ENCODE results near the gene CALCB.
"Not testable (repeated sequence)": the region's sequence is repeated elsewhere in the genome, so short reads cannot be mapped to it uniquely, and the experiment has no call there.

The CALCB gene, protein sequence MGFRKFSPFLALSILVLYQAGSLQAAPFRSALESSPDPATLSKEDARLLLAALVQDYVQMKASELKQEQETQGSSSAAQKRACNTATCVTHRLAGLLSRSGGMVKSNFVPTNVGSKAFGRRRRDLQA

GRCh38 chr11:15073361-15074205 lies at the start of gene CALCB:
Gene CALCB, plus strand, starts transcription at chr11:15073593. Its CDS starts 1,126 bp downstream, at chr11:15074719.
- in situ Hi-C loops (cut with HindIII; ENCODE audit: low pct_unique_long_range_greater_than_20kb, low sequenced_read_pairs): no loop called here
- no peak for TF ChIP-seq JUND (IDR thresholded peaks at IDR 0.05; ENCODE audit: low read depth)
- peak in 1 of 2 experiments; percentile 36 for DNase-seq (ENCODE audit: low read depth in 1 of 2, low spot score in 1 of 2)

- DNase-seq (ENCODE audit: low read depth in 1 of 2, low spot score in 1 of 2): peak in 1 of 2 experiments; percentile 5
- no peak for TF ChIP-seq JUND (IDR thresholded peaks at IDR 0.05; ENCODE audit: low read depth)
- in situ Hi-C loops (cut with HindIII; ENCODE audit: low pct_unique_long_range_greater_than_20kb, low sequenced_read_pairs): no loop called here
Measured at GRCh38 chr11:15027011-15027410, 46.4 kb upstream of the CALCB start.

GRCh38 chr11:15027956-15028355 lies 45.4 kb upstream of the CALCB start:
- no peak for TF ChIP-seq JUND (IDR thresholded peaks at IDR 0.05; ENCODE audit: low read depth)
- in situ Hi-C loops (cut with HindIII; ENCODE audit: low pct_unique_long_range_greater_than_20kb, low sequenced_read_pairs): no loop called here
- no peak for DNase-seq (ENCODE audit: low read depth in 1 of 2, low spot score in 1 of 2)

DNA sequence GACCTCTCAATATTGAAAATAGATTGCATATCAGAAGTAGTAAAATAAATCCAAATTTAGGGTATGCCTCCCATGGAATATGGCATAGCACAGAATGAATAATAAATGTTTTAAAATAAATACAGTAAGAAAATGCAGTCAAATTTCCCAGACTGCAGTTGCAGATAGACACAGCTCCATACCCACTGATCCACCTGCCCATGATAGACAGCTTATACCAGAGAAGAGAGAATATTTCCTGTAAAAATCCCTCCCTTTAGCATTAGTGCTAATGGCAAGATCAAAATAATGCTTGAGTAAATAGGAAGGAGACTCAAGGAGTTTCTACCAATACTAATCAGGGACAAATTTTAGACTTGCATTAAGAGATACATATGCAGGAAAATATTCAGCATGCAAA lies 45.0 kb upstream of the CALCB start:
- no peak for TF ChIP-seq JUND (IDR thresholded peaks at IDR 0.05; ENCODE audit: low read depth)
- in situ Hi-C loops (cut with HindIII; ENCODE audit: low pct_unique_long_range_greater_than_20kb, low sequenced_read_pairs): no loop called here
- DNase-seq (ENCODE audit: low read depth in 1 of 2, low spot score in 1 of 2): no peak

GRCh38 chr11:15031945-15032344 lies 41.4 kb upstream of the CALCB start:
- in situ Hi-C loops (cut with HindIII; ENCODE audit: low pct_unique_long_range_greater_than_20kb, low sequenced_read_pairs); DNase-seq (ENCODE audit: low read depth in 1 of 2, low spot score in 1 of 2): not testable (repeated sequence)

- in situ Hi-C loops (cut with HindIII; ENCODE audit: low pct_unique_long_range_greater_than_20kb, low sequenced_read_pairs): no loop called here
- TF ChIP-seq JUND (IDR thresholded peaks at IDR 0.05; ENCODE audit: low read depth): no peak
- no peak for DNase-seq (ENCODE audit: low read depth in 1 of 2, low spot score in 1 of 2)
Measured at GRCh38 chr11:15034687-15035267, 38.6 kb upstream of the CALCB start.

DNA sequence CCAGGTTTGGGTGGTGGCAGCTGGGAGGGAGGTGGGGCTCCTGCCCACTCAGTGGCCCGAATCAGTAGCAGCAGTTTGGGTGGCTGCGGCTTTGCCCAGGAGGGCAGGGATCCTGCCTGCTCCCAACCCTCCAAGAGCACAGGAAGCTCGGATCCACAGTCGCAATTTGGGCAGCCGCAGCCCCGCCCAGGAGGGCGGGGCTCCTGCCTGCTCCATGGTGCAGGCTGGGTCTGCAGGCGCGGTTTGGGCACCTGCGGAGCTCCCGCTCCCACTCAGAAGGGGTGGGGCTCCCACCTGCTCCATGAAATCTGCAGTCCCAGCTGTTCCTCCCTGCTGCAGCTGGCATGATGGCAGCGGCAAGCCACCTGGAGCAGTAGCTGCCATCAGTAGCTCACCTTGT lies 38.1 kb upstream of the CALCB start:
- no peak for TF ChIP-seq JUND (IDR thresholded peaks at IDR 0.05; ENCODE audit: low read depth)
- peak in 1 of 2 experiments; percentile 5 for DNase-seq (ENCODE audit: low read depth in 1 of 2, low spot score in 1 of 2)
- in situ Hi-C loops (cut with HindIII; ENCODE audit: low pct_unique_long_range_greater_than_20kb, low sequenced_read_pairs): no loop called here

- in situ Hi-C loops (cut with HindIII; ENCODE audit: low pct_unique_long_range_greater_than_20kb, low sequenced_read_pairs): no loop called here
- TF ChIP-seq JUND (IDR thresholded peaks at IDR 0.05; ENCODE audit: low read depth): no peak
- DNase-seq (ENCODE audit: low read depth in 1 of 2, low spot score in 1 of 2): peak in 1 of 2 experiments; percentile 11
Measured at GRCh38 chr11:15038963-15039362, 34.4 kb upstream of the CALCB start.

DNA sequence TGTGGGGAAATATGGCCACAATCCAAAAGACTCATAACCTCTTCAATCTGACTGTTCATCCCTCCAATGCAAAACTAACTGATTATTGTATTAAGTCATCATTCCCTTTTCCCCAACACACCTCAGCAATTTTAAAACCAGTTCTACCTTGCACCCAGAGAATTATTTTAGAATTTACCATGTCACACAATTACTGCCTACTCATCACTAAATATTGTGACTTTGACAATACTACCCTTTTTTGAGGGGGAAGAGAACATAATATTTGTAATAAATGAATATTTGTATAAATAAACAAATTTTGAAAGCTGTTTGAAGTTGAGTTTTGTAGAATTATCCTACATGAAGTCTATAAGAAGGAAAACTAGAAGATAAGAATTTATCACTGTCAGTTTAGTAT lies 28.2 kb upstream of the CALCB start:
- DNase-seq (ENCODE audit: low read depth in 1 of 2, low spot score in 1 of 2): no peak
- in situ Hi-C loops (cut with HindIII; ENCODE audit: low pct_unique_long_range_greater_than_20kb, low sequenced_read_pairs): no loop called here
- TF ChIP-seq JUND (IDR thresholded peaks at IDR 0.05; ENCODE audit: low read depth): no peak

GRCh38 chr11:15045891-15046290 lies 27.5 kb upstream of the CALCB start:
- DNase-seq (ENCODE audit: low read depth in 1 of 2, low spot score in 1 of 2): no peak
- in situ Hi-C loops (cut with HindIII; ENCODE audit: low pct_unique_long_range_greater_than_20kb, low sequenced_read_pairs): no loop called here

DNA sequence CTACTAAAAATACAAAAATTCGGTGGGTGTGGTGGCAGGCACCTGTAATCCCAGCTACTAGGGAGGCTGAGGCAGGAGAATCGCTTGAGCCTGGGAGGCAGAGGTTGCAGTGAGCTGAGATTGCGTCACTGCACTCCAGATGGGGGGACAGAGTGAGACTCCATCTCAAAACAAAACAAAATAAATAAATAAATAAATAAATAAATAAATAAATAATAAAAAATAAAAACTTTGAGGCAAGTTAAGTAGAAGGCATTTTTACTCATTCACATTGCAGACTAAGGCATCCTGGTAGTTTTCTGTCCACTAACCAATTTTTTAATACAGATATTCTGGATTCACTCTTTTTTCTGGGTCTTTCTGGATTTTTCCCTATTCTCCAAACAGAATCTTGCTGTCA lies 26.7 kb upstream of the CALCB start:
- in situ Hi-C loops (cut with HindIII; ENCODE audit: low pct_unique_long_range_greater_than_20kb, low sequenced_read_pairs); DNase-seq (ENCODE audit: low read depth in 1 of 2, low spot score in 1 of 2): not testable (repeated sequence)

More at GRCh38 chr11:15045891-15046290, 27.5 kb upstream of the CALCB start:
- TF ChIP-seq JUND (IDR thresholded peaks at IDR 0.05; ENCODE audit: low read depth): no peak

GRCh38 chr11:15048616-15049015 lies 24.8 kb upstream of the CALCB start:
- no peak for TF ChIP-seq JUND (IDR thresholded peaks at IDR 0.05; ENCODE audit: low read depth)
- in situ Hi-C loops (cut with HindIII; ENCODE audit: low pct_unique_long_range_greater_than_20kb, low sequenced_read_pairs): no loop called here
- DNase-seq (ENCODE audit: low read depth in 1 of 2, low spot score in 1 of 2): no peak

- in situ Hi-C loops (cut with HindIII; ENCODE audit: low pct_unique_long_range_greater_than_20kb, low sequenced_read_pairs): no loop called here
- TF ChIP-seq JUND (IDR thresholded peaks at IDR 0.05; ENCODE audit: low read depth): no peak
- no peak for DNase-seq (ENCODE audit: low read depth in 1 of 2, low spot score in 1 of 2)
Measured at GRCh38 chr11:15053191-15053685, 20.2 kb upstream of the CALCB start.
